ENCODE data around the gene ZFP36L2.

ZFP36L2 gene

GRCh38 chr2:43239981-43240765, 13.8 kb upstream of the ZFP36L2 start:
- TF ChIP-seq FOXM1 (IDR thresholded peaks at IDR 0.05; ENCODE audit: borderline replicate concordance): no peak
- TF ChIP-seq ARNT (IDR thresholded peaks at IDR 0.05): no peak
- TF ChIP-seq HDGF (IDR thresholded peaks at IDR 0.05; ENCODE audit: borderline replicate concordance): no peak
- no peak for TF ChIP-seq NFRKB (IDR thresholded peaks at IDR 0.05)
- no peak for TF ChIP-seq FOXA1 (IDR thresholded peaks at IDR 0.05)
- no peak for TF ChIP-seq SUZ12 (IDR thresholded peaks at IDR 0.05)
- TF ChIP-seq L3MBTL2 (conservative IDR thresholded peaks at IDR 0.05): no peak
- CTCF ChIA-PET: interaction anchor here (0.9 to 1.5 kb wide), 2 partner anchors 11 to 244 kb away, joined by 3 to 6 read pairs; no protein-coding TSS in a partner anchor
- POLR2A ChIA-PET: interaction anchor here (1.3 kb wide), 1 partner anchor 14 kb away, joined by 5 read pairs; the partner anchor contains the start of gene ZFP36L2
- no peak for DNase-seq (ENCODE audit: extremely low spot score)

GRCh38 chr2:43238813-43239212, 12.4 kb upstream of the ZFP36L2 start:
- ChIA-PET CTCF (no interaction called here), POLR2A (interaction anchor here (1.3 kb wide), 1 partner anchor 12 kb away, joined by 5 read pairs; the partner anchor contains the start of gene ZFP36L2)
- no peak for DNase-seq (ENCODE audit: extremely low spot score)
- no peak for TF ChIP-seq ZNF384 (IDR thresholded peaks at IDR 0.05)
- no peak for TF ChIP-seq FOXA1 (IDR thresholded peaks at IDR 0.05)
- TF ChIP-seq PKNOX1 (IDR thresholded peaks at IDR 0.05): no peak
- TF ChIP-seq SUZ12 (IDR thresholded peaks at IDR 0.05): no peak

GRCh38 chr2:43238176-43238575, 11.8 kb upstream of the ZFP36L2 start:
- TF ChIP-seq SP1 (IDR thresholded peaks at IDR 0.05) (no peak), PKNOX1 (IDR thresholded peaks at IDR 0.05) (no peak), FOXK2 (IDR thresholded peaks at IDR 0.05) (no peak), NFRKB (IDR thresholded peaks at IDR 0.05) (no peak), ZNF384 (IDR thresholded peaks at IDR 0.05) (no peak; the same call in 1 of the 2 replicates), LEF1 (IDR thresholded peaks at IDR 0.05; ENCODE audit: borderline replicate concordance) (no peak), CTBP1 (IDR thresholded peaks at IDR 0.05; ENCODE audit: borderline replicate concordance) (no peak)
- POLR2A ChIA-PET: no interaction called here

GRCh38 chr2:43233218-43234212, 7.1 kb upstream of the ZFP36L2 start:
- POLR2A ChIA-PET: no interaction called here
- no peak for DNase-seq (ENCODE audit: extremely low spot score)
- TF ChIP-seq ARNT (IDR thresholded peaks at IDR 0.05): no peak
- TF ChIP-seq FOXM1 (IDR thresholded peaks at IDR 0.05; ENCODE audit: borderline replicate concordance): no peak
- no peak for TF ChIP-seq TARDBP (IDR thresholded peaks at IDR 0.05)
- TF ChIP-seq CTBP1 (IDR thresholded peaks at IDR 0.05; ENCODE audit: borderline replicate concordance): no peak
- TF ChIP-seq FOXA1 (IDR thresholded peaks at IDR 0.05): no peak
- no peak for TF ChIP-seq FOXK2 (IDR thresholded peaks at IDR 0.05)
- TF ChIP-seq SP1 (IDR thresholded peaks at IDR 0.05): no peak
- TF ChIP-seq ELF4 (IDR thresholded peaks at IDR 0.05): no peak
- TF ChIP-seq BHLHE40 (IDR thresholded peaks at IDR 0.05; ENCODE audit: borderline replicate concordance): no peak
- TF ChIP-seq SUZ12 (IDR thresholded peaks at IDR 0.05): no peak
- TF ChIP-seq L3MBTL2 (conservative IDR thresholded peaks at IDR 0.05): no peak
- no peak for TF ChIP-seq ZNF384 (IDR thresholded peaks at IDR 0.05)
- TF ChIP-seq NFRKB (IDR thresholded peaks at IDR 0.05): no peak
- TF ChIP-seq HDGF (IDR thresholded peaks at IDR 0.05; ENCODE audit: borderline replicate concordance): no peak
- TF ChIP-seq LEF1 (IDR thresholded peaks at IDR 0.05; ENCODE audit: borderline replicate concordance): no peak
- TF ChIP-seq PKNOX1 (IDR thresholded peaks at IDR 0.05): no peak
- CTCF ChIA-PET: no interaction called here

More at GRCh38 chr2:43238176-43238575, 11.8 kb upstream of the ZFP36L2 start:
- CTCF ChIA-PET: no interaction called here
- DNase-seq (ENCODE audit: extremely low spot score): no peak

- DNase-seq (ENCODE audit: extremely low spot score): no peak
- CTCF ChIA-PET: interaction anchor here (0.5 kb wide), 1 partner anchor 346 kb away, joined by 4 read pairs; no protein-coding TSS in a partner anchor
- TF ChIP-seq SP1 (IDR thresholded peaks at IDR 0.05): no peak
- no peak for TF ChIP-seq CTBP1 (IDR thresholded peaks at IDR 0.05; ENCODE audit: borderline replicate concordance)
- no peak for TF ChIP-seq SUZ12 (IDR thresholded peaks at IDR 0.05)
- TF ChIP-seq TARDBP (IDR thresholded peaks at IDR 0.05): no peak
- no peak for TF ChIP-seq FOXK2 (IDR thresholded peaks at IDR 0.05)
- no peak for TF ChIP-seq FOXA1 (IDR thresholded peaks at IDR 0.05)
- no peak for TF ChIP-seq BHLHE40 (IDR thresholded peaks at IDR 0.05; ENCODE audit: borderline replicate concordance)
- TF ChIP-seq FOXM1 (IDR thresholded peaks at IDR 0.05; ENCODE audit: borderline replicate concordance): no peak
- TF ChIP-seq L3MBTL2 (conservative IDR thresholded peaks at IDR 0.05): no peak
- no peak for TF ChIP-seq LEF1 (IDR thresholded peaks at IDR 0.05; ENCODE audit: borderline replicate concordance)
- no peak for TF ChIP-seq HDGF (IDR thresholded peaks at IDR 0.05; ENCODE audit: borderline replicate concordance)
- no peak for TF ChIP-seq PKNOX1 (IDR thresholded peaks at IDR 0.05)
- no peak for TF ChIP-seq ARNT (IDR thresholded peaks at IDR 0.05)
- TF ChIP-seq ELF4 (IDR thresholded peaks at IDR 0.05): no peak
- TF ChIP-seq ZNF384 (IDR thresholded peaks at IDR 0.05): no peak
- TF ChIP-seq NFRKB (IDR thresholded peaks at IDR 0.05): no peak
- POLR2A ChIA-PET: no interaction called here
Observed at GRCh38 chr2:43230951-43231827, 4.8 kb upstream of the ZFP36L2 start.
